ENCODE measurements around the gene WDR26. TPM values are rescaled to one million over a fixed set of nuclear protein-coding genes. Genes with fewer than 3 reads are reported as not detected.
"Not testable (repeated sequence)": the region's sequence is repeated elsewhere in the genome, so short reads cannot be mapped to it uniquely, and the experiment has no call there.

Gene WDR26
- polyA plus RNA-seq, 1 donor from 2014 or later: 4.0 TPM

- Mint-ChIP-seq H3K27ac (peak overlapping the region; percentile 37 to 69 (median 46)), H3K4me1 (peaks cover 32 to 45% (median 43%) of the 10 kb centered on the region in 3 donors)
- H3K9me3 Mint-ChIP-seq, H3K4me3 Mint-ChIP-seq, H3K27me3 Mint-ChIP-seq, H3K36me3 Mint-ChIP-seq: not testable (repeated sequence)
Observed at GRCh38 chr1:224428713-224429112, 5.9 kb downstream of the WDR26 start.

- H3K27ac Mint-ChIP-seq: peak overlapping the region in 1 of 3 donors; percentile 51
- H3K4me1 Mint-ChIP-seq: peaks cover 24 to 34% (median 33%) of the 10 kb centered on the region in 3 donors
- no peaks in the 10 kb centered on the region for H3K9me3 Mint-ChIP-seq
- peaks cover 1% of the 10 kb centered on the region for H3K36me3 Mint-ChIP-seq
- peak overlapping the region in 1 of 4 donors; percentile 18 for H3K4me3 Mint-ChIP-seq
- no peaks in the 10 kb centered on the region for H3K27me3 Mint-ChIP-seq
Observed at GRCh38 chr1:224427346-224427745, 7.3 kb downstream of the WDR26 start.

- not testable (repeated sequence) for H3K9me3 Mint-ChIP-seq, H3K36me3 Mint-ChIP-seq, H3K27me3 Mint-ChIP-seq, H3K27ac Mint-ChIP-seq, H3K4me3 Mint-ChIP-seq
- H3K4me1 Mint-ChIP-seq: peaks cover 21 to 29% (median 28%) of the 10 kb centered on the region in 3 donors
Observed at GRCh38 chr1:224426869-224427268, 7.7 kb downstream of the WDR26 start.

- Mint-ChIP-seq H3K4me3 (no peak overlapping the region), H3K9me3 (no peaks in the 10 kb centered on the region), H3K27ac (peak overlapping the region in 1 of 3 donors; percentile 31), H3K4me1 (peaks cover 13 to 19% (median 19%) of the 10 kb centered on the region in 3 donors), H3K36me3 (peaks cover 1% of the 10 kb centered on the region), H3K27me3 (no peaks in the 10 kb centered on the region)
Observed at GRCh38 chr1:224425279-224425884, 9.2 kb downstream of the WDR26 start.

GRCh38 chr1:224420106-224420505 is 14.5 kb downstream of the WDR26 start:
- Mint-ChIP-seq H3K4me3 (no peak overlapping the region), H3K27me3 (no peaks in the 10 kb centered on the region), H3K4me1 (peaks cover 2 to 5% (median 4%) of the 10 kb centered on the region in 3 donors), H3K36me3 (peaks cover 7% of the 10 kb centered on the region), H3K9me3 (no peaks in the 10 kb centered on the region), H3K27ac (peak overlapping the region in 1 of 3 donors; percentile 50)

- H3K4me3 Mint-ChIP-seq: no peak overlapping the region
- no peaks in the 10 kb centered on the region for H3K9me3 Mint-ChIP-seq
- no peak overlapping the region for H3K27ac Mint-ChIP-seq
- no peaks in the 10 kb centered on the region for H3K27me3 Mint-ChIP-seq
- H3K36me3 Mint-ChIP-seq: peaks cover 4% of the 10 kb centered on the region
- H3K4me1 Mint-ChIP-seq: peaks cover 0 to 5% (median 4%) of the 10 kb centered on the region in 3 donors
Observed at GRCh38 chr1:224411766-224412165, 22.8 kb downstream of the WDR26 start.

GRCh38 chr1:224408294-224408590 is 26.4 kb downstream of the WDR26 start:
- Mint-ChIP-seq H3K4me3 (no peak overlapping the region), H3K4me1 (peaks cover 7 to 8% (median 7%) of the 10 kb centered on the region in 3 donors), H3K36me3 (no peaks in the 10 kb centered on the region), H3K27ac (peak overlapping the region in 1 of 3 donors; percentile 9), H3K27me3 (no peaks in the 10 kb centered on the region), H3K9me3 (no peaks in the 10 kb centered on the region)

GRCh38 chr1:224407571-224408293 is 26.9 kb downstream of the WDR26 start:
- Mint-ChIP-seq H3K27ac (peak overlapping the region in 1 of 3 donors; percentile 9), H3K9me3 (no peaks in the 10 kb centered on the region), H3K27me3 (no peaks in the 10 kb centered on the region), H3K4me1 (peaks cover 7 to 8% (median 7%) of the 10 kb centered on the region in 3 donors), H3K4me3 (no peak overlapping the region), H3K36me3 (no peaks in the 10 kb centered on the region)

GRCh38 chr1:224406216-224406615 is 28.4 kb downstream of the WDR26 start:
- H3K4me1 Mint-ChIP-seq: peaks cover 7 to 8% (median 7%) of the 10 kb centered on the region in 3 donors
- H3K36me3 Mint-ChIP-seq: no peaks in the 10 kb centered on the region

GRCh38 chr1:224405604-224405970 is 29.0 kb downstream of the WDR26 start:
- Mint-ChIP-seq H3K27me3 (no peaks in the 10 kb centered on the region), H3K36me3 (no peaks in the 10 kb centered on the region), H3K9me3 (no peaks in the 10 kb centered on the region), H3K27ac (no peak overlapping the region), H3K4me3 (no peak overlapping the region), H3K4me1 (peaks cover 7 to 8% (median 7%) of the 10 kb centered on the region in 3 donors)

More at GRCh38 chr1:224406216-224406615, 28.4 kb downstream of the WDR26 start:
- Mint-ChIP-seq H3K4me3 (no peak overlapping the region), H3K9me3 (no peaks in the 10 kb centered on the region), H3K27me3 (no peaks in the 10 kb centered on the region), H3K27ac (peak overlapping the region in 2 of 3 donors; percentile 22 to 60)

GRCh38 chr1:224404916-224405603 is 29.5 kb downstream of the WDR26 start:
- Mint-ChIP-seq H3K27ac (peak overlapping the region in 1 of 3 donors; percentile 14), H3K9me3 (no peaks in the 10 kb centered on the region), H3K36me3 (no peaks in the 10 kb centered on the region), H3K4me1 (peaks cover 7 to 8% (median 7%) of the 10 kb centered on the region in 3 donors), H3K4me3 (no peak overlapping the region), H3K27me3 (no peaks in the 10 kb centered on the region)

GRCh38 chr1:224402472-224403036 is 32.0 kb downstream of the WDR26 start:
- Mint-ChIP-seq H3K4me1 (peaks cover 3 to 7% (median 4%) of the 10 kb centered on the region in 3 donors), H3K27me3 (no peaks in the 10 kb centered on the region), H3K27ac (no peak overlapping the region), H3K9me3 (no peaks in the 10 kb centered on the region), H3K4me3 (no peak overlapping the region), H3K36me3 (no peaks in the 10 kb centered on the region)

- H3K9me3 Mint-ChIP-seq: no peaks in the 10 kb centered on the region
- no peaks in the 10 kb centered on the region for H3K4me1 Mint-ChIP-seq
- no peaks in the 10 kb centered on the region for H3K27me3 Mint-ChIP-seq
- H3K36me3 Mint-ChIP-seq: no peaks in the 10 kb centered on the region
- no peak overlapping the region for H3K27ac Mint-ChIP-seq
- H3K4me3 Mint-ChIP-seq: no peak overlapping the region
Observed at GRCh38 chr1:224399887-224400286, 34.7 kb downstream of the WDR26 start.

- H3K4me3 Mint-ChIP-seq: no peak overlapping the region
- no peaks in the 10 kb centered on the region for H3K4me1 Mint-ChIP-seq
- H3K27ac Mint-ChIP-seq: no peak overlapping the region
- no peaks in the 10 kb centered on the region for H3K36me3 Mint-ChIP-seq
- H3K9me3 Mint-ChIP-seq: no peaks in the 10 kb centered on the region
- no peaks in the 10 kb centered on the region for H3K27me3 Mint-ChIP-seq
Observed at GRCh38 chr1:224393294-224393693, 41.3 kb downstream of the WDR26 start.
